Muscle of arm (tissue), 12 donors: ENCODE results near the gene DAO. TPM values are rescaled to one million over a fixed set of nuclear protein-coding genes. Genes with fewer than 3 reads are reported as not detected.
"Not testable (repeated sequence)": the region's sequence is repeated elsewhere in the genome, so short reads cannot be mapped to it uniquely, and the experiment has no call there.

Experiments used
- DNase-seq: peaks from one replicate; pipeline ENCODE4 v3.0.0-alpha.2; 2013
- polyA plus RNA-seq, 12 donors: library from polyadenylated mRNA; unstranded; fragments of 120-200 nt; gene quantifications; one replicate each; pipeline ENCODE4 v1.2.1, GENCODE V29; 2013; ENCODE audit not compliant: insufficient read length in 12 of 12

The DAO gene
- polyA plus RNA-seq, 12 donors, result 0.11 to 0.40 (median 0.25) TPM; not detected in 6

DNA sequence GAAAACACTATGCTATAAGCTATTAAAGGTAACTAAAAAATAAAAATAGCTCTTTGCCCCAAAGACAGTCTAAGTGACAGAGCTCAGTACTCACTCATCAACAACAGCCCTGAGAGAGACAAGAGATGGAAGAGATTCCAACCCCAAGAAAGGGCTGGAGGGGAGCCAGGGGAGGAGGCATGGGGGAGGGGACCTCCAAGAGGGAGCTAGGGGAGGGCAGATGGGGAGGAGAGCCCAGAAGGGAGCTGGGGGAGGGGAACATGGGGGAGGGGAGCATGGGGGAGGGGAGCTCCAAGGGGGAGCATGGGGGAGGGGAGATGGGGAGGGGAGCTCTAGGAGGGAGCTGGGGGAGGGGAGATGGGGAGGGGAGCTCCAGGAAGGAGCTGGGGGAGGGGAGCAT, 30.2 kb upstream of the DAO start:
- no peak for DNase-seq

GRCh38 chr12:108850854-108851573, 28.9 kb upstream of the DAO start:
- DNase-seq, result no peak

DNA sequence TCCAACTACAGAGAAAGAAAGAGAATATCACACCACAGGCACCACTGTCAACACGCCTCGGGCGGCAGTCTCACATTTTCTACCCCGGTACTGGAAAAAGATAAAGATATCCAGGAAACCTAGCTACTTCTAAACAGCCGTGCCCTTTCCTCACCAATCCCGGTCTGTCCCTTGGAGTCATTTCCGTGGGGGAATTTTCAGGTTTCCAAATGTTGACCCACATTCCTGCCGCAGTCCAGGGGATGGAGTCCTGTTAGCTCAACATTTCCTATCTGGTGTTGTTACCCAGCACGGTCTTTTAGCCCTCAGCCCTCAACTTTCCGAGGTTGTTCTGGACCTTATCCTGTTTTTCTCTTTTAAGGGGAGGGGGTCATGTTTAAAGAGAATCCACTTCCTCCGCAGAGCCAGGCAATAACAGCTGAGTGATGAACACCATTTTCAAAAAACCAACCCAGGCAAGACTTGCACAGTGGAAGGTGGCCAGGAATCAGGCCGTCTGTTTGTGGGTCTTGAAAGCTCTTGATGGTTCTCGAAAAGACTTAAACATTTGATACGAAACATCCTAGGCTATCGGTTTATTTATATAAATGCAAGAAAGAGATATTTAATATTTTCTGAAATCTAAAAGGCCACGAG, 27.1 kb upstream of the DAO start:
- DNase-seq, result no peak

- no peak for DNase-seq
Measured at GRCh38 chr12:108853426-108853825, 26.5 kb upstream of the DAO start.

DNA sequence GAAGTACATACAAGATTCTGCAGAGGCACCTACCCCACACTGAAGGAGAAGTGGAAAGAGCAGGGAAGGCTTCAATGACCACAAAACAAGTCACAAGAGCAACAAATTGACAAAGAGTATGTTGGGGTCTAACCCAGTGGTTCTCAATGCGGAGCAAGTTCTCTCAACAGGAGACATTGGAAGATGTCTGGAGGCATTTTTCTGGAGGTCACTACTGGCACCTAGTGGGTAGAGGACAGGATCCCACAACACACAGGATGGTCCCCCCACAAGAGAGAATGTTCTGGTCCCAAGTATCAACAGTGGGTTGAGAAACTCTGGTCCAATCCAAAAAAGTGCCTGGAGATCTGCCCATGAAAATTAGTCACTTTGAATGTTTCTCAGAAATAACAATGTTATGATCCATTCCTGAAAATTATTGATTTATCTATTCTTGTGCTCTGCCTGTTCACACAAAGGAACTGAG, 25.9 kb upstream of the DAO start:
- DNase-seq, result no peak

GRCh38 chr12:108854451-108855283, 25.2 kb upstream of the DAO start:
- DNase-seq, result no peak

- DNase-seq, result no peak
Measured at GRCh38 chr12:108855284-108856169, 24.4 kb upstream of the DAO start.

DNA sequence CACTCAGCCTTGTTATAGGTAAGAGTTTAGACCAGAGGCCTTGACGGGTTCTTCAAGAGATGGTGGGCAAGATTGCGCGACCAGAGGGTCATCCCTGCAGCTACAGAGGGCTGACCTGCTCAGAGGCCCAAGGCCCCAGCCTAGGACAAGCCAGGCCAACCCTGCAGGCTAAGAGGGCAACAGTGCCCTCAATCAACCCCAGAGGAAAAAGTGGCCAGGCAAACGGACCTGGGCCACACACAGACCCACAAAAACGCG, 23.8 kb upstream of the DAO start:
- no peak for DNase-seq

DNA sequence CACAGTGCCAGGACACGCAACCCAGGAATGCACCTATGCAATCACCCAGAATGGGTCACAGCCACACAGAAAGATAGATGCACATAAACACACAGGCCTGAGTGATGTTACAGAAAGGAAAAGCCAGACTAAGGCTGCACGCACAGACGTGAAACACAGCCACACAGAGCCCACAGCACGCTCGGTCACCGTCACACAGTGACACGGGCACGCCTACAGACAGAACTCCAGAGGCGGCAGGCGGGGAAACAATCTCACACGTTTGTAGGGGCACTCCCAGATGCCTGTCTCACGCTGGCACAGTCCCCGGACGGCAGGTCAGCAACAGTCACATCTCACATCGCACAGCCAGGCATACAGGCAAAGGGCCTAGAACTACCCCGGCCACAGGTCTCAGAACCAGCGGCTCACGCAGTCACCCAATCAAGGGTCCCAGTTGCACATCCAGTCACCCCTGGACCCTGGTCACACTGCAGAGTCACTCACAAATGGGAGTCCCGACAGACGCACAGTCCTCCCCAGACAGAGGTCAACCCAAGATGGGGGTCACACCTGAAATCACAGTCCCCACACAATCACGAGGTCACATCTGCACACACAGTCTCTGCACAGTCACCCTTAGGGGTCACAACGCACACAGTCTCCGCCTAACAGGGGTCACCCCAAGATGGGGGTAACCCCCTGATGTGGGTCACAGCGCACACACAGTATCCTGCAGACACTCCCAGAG, 23.3 kb upstream of the DAO start:
- DNase-seq, result no peak

DNA sequence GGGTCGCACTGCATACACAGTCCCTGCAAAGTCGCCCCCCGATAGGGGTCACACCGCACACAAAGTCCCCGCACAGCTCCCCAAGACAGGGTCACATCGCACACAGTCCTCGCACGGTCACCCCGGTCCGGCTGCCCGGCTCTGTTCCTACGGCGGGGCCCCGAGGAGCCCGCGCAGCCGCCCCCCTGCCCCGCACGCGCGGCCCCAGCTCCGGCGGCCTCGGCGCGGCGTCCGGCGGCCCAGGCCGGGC, 22.8 kb upstream of the DAO start:
- no peak for DNase-seq

DNA sequence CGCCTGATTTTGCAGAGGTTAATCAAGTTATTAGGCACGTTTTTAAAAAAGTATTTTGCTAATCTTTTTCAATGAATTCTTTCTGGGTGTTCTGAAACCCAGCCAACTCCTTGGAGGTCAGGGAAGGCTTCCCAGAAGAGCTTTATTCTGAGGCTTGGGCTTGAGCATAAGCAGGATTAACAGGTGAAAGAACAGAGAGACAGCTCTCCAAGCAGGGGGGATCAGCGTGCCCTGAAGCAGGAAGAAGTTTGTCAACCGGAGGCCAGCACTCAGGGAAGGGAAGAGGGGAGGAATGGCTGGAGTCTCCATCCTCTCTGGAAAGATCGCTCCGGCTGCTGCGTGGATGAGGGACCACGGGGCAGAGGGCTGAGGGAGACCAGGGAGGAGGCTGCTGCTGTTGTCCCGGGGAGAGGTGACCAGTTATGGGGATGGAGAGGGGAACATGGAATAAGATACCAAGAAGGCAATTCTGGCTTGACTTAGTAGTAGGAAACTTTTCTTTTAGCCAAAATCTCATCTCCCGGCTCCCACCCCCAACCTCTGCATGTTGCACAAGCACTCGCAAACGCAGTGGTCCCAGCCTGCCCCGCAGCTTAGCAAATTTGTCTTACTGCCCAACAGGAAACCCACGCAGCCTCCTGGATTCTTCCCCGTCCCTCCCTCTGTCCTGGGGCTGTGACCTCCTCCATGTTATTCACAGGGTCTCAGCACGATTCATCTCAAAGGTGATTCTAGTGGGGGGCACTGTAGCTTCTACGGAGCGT, 21.4 kb upstream of the DAO start:
- DNase-seq, result no peak

- not testable (repeated sequence) for DNase-seq
Measured at GRCh38 chr12:108859141-108859922, 20.6 kb upstream of the DAO start.

DNA sequence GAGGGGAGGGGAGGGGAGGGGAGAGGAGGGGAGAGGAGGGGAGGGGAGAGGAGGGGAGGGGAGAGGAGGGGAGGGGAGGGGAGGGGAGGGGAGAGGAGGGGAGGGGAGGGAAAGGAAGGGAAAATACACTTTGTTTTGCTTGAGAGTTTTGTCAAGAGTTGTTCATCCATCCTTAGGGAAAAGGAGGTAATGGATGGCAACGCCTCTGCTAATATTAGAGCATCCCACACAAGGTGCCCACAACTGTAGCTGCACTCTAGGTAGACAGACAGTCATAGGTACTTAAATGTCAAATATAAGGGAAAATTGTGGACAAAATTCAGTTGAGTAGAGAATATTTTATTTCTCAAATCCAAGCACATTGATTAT, 20.0 kb upstream of the DAO start:
- no peak for DNase-seq

GRCh38 chr12:108860443-108860842, 19.4 kb upstream of the DAO start:
- DNase-seq, result no peak

DNA sequence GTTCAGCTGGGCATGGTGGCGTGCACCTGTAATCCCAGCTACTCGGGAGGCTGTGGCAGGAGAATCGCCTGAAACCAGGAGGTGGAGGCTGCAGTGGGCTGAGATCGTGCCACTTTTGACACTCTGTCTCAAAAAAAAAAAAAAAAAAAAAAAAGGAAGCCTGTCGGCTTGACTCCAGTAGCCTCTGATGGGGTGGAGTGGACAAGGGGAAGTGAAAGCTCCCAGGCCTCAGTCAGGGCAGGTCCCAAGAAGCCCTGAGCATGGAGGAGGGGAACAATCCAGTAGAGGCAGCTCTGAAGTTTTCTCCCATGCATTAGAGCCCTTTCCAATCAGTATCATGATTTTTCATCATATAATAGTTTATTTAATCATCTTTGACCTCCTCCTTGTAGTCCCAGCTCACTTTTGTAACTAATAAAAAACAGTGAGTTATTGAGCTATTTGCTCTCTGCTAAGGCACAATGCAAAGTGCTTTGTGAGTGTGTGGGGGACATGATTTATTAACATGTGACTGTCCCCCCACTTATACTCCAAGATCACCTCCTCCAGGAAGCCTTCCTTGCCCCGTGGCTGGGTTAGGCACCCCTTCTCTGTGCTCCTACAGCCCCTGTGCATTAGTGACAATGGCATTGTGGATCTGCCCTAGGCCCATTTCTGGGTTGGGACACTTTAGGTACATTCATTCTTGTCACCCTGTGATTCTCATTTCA, 17.9 kb upstream of the DAO start:
- DNase-seq, result no peak

DNA sequence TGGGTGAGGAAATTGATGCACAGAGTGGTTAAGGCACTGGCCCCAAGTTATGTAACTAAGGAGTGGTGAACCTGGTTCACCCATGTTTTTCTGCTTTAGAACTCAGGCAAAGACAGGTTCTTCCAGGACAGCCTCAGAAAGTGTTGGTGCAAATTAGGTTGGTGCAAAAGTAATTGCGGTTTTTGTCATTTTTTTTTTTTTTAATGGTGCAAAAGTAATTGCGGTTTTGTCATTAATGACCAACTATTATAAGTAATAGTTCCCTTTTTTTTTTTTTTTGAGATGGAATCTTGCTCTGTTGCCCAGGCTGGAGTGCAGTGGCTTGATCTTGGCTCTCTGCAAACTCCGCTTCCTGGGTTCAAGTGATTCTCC, 17.3 kb upstream of the DAO start:
- DNase-seq, result no peak

- no peak for DNase-seq
Measured at GRCh38 chr12:108865169-108865568, 14.7 kb upstream of the DAO start.

GRCh38 chr12:108866083-108866482, 13.8 kb upstream of the DAO start:
- DNase-seq, result not testable (repeated sequence)

DNA sequence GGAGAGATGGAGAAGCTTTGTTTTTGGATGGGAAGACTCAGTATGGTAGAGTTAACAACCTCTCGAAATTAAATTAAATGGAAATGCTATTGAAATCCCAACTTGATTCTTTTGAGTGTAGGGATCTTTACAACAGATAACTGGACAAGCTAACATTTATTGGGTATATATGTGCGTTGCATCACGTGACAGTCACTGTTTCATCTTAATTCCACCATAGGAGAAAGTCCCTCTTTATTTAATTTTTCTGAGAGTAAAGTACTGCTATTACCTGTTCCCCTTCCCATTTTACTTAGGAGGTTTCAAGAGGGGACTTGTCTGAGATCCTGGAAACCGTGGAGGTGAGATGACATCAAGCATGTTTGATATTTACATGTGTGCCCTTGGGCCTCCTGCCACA, 11.1 kb upstream of the DAO start:
- no peak for DNase-seq
